Right lobe of liver (tissue), 6 donors: ENCODE measurements around the gene INSYN2B. TPM values are rescaled to one million over a fixed set of nuclear protein-coding genes. Genes with fewer than 3 reads are reported as not detected.

Source experiments
- ATAC-seq, 4 donors: fragments of 200-7000 bp; cut with Tn5 transposase; one replicate each; pipeline ENCODE4 v1.9.1; 2020; ENCODE audit warnings: mild to moderate bottlenecking in 4 of 4, moderate library complexity in 4 of 4
- DNase-seq, 3 donors: peaks; one replicate each; pipeline ENCODE4 v3.0.0-alpha.2; 2020
- H3K27ac ChIP-seq, 3 donors: fragments of 200-600 bp; one replicate each; pipeline ENCODE4 v1.8.0; 2022
- H3K27me3 ChIP-seq, 2 donors: fragments of 200-600 bp; one replicate each; pipeline ENCODE4 v1.8.0; 2022
- H3K36me3 ChIP-seq, 4 donors: fragments of 200-600 bp; sonication (generic) in 1 of 4; one replicate each; pipeline versions ENCODE4 v1.5.1 to v1.8.0; 2017 to 2022; ENCODE audit warnings: control low read depth in 1 of 4
- H3K4me1 ChIP-seq, 4 donors: fragments of 200-600 bp; sonication (generic) in 1 of 4; one replicate each; pipeline versions ENCODE4 v1.5.1 to v1.8.0; 2017 to 2022; ENCODE audit warnings: control low read depth in 1 of 4
- H3K4me3 ChIP-seq, 3 donors: fragments of 200-600 bp; one replicate each; pipeline ENCODE4 v1.8.0; 2022
- H3K9me3 ChIP-seq, 4 donors: fragments of 200-600 bp; sonication (generic) in 1 of 4; one replicate each; pipeline versions ENCODE4 v1.5.1 to v1.8.0; 2017 to 2022; ENCODE audit warnings: control low read depth in 1 of 4
- CTCF ChIP-seq, 4 donors: fragments of 200-600 bp in 3 of 4; fragments of 450-650 bp in 1 of 4; IDR thresholded peaks; one replicate each; pipeline versions ENCODE4 v1.5.1 to v1.8.0; 2016 to 2022; ENCODE audit warnings: antibody characterized with exemption in 4 of 4, mild to moderate bottlenecking in 2 of 4
- POLR2A ChIP-seq: fragments of 450-650 bp; IDR thresholded peaks from one replicate; pipeline ENCODE4 v1.6.1; 2017; ENCODE audit warnings: antibody characterized with exemption, mild to moderate bottlenecking
- WGBS: methylation state at CpG from one replicate; pipeline ENCODE4 v1.1.6; 2018; ENCODE audit warnings: low coverage, low lambda C conversion rate; ENCODE audit not compliant: insufficient coverage; ENCODE audit errors: missing lambda C conversion rate; 5-methylcytosine and 5-hydroxymethylcytosine counted together
- intact Hi-C, 2 donors: fragments of 100-400 bp; cut with DNase I; formaldehyde crosslinking; loops; one replicate each; pipeline versions ENCODE4 v1.11.2 to v1.14.1; 2022
- total RNA-seq, 6 experiments: library from RNA; depleted of rRNA in 2 of 6; stranded (reverse); fragments of >200 nt in 2 of 6; fragmentation: NEBNext Ultra II Directional in 3 of 6; extraction: Animal tissue kit (Norgen Biotek cat#: 25700) in 3 of 6; gene quantifications; one replicate each; pipeline versions ENCODE4 v1.1.0 to v1.2.4, GENCODE V29; 2016 to 2023
- donor health status: DM: no; HTN: yes; CAD: no.
- donor health status: DM: no; HTN: no; CAD: no.
- donor health status: DM: no; HTN: no; CAD: no.
- donor health status: DM: no; HTN: yes; CAD: no.
- donor health status: DM: no; HTN: yes; CAD: no.

INSYN2B gene
- total RNA-seq, 6 experiments from 2014 or later, result 0.09 to 0.13 TPM; not detected in 4

DNA sequence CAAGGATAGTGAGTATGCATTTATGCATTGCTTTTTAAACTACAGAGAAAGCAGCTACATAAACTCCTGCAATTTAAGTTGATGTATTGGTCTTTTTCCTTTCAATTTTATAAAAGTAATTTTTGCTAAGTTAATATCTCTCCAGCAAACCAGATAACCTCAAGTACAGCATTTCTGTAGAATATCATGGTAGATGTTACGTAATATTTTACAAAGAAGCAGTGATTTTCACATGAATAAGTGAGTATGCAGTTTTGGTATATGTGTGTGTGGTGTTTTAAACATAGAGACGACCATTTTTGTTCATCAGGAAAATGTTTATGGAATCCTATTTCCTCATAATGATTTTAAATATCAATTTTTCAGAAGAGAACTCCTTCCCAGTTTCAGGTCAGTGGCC, 118.9 kb downstream of the INSYN2B start:
- DNase-seq (no peak), ATAC-seq (no peak)
- WGBS, result 63% methylated on average over 2 of the region's 2 CpGs
- no peak overlapping the region for H3K4me3 ChIP-seq
- no peaks in the 10 kb centered on the region for H3K9me3 ChIP-seq
- no peak overlapping the region for H3K27ac ChIP-seq
- intact Hi-C loops, result no loop called here
- TF ChIP-seq POLR2A (no peak), CTCF (IDR thresholded peaks at IDR 0.05) (no peak)
- no peaks in the 10 kb centered on the region for H3K27me3 ChIP-seq
- no peaks in the 10 kb centered on the region for H3K4me1 ChIP-seq
- H3K36me3 ChIP-seq, result no peaks in the 10 kb centered on the region

- no peak for DNase-seq
- intact Hi-C loops, result no loop called here
Measured at GRCh38 chr5:169860585-169860984, 119.7 kb downstream of the INSYN2B start.

GRCh38 chr5:169856571-169856970, 123.7 kb downstream of the INSYN2B start:
- H3K27me3 ChIP-seq, result no peaks in the 10 kb centered on the region
- H3K27ac ChIP-seq, result no peak overlapping the region
- intact Hi-C loops, result no loop called here
- TF ChIP-seq CTCF (IDR thresholded peaks at IDR 0.05) (no peak), POLR2A (no peak)
- H3K4me3 ChIP-seq, result no peak overlapping the region
- H3K36me3 ChIP-seq, result no peaks in the 10 kb centered on the region
- H3K4me1 ChIP-seq, result no peaks in the 10 kb centered on the region
- no peaks in the 10 kb centered on the region for H3K9me3 ChIP-seq
- ATAC-seq (peak in 1 of 4 donors; percentile 22), DNase-seq (no peak)
- WGBS, result 41% methylated on average over 2 of the region's 2 CpGs

More at GRCh38 chr5:169860585-169860984, 119.7 kb downstream of the INSYN2B start:
- no peak for ATAC-seq
- Histone ChIP-seq H3K27ac (no peak overlapping the region), H3K4me1 (no peaks in the 10 kb centered on the region), H3K36me3 (no peaks in the 10 kb centered on the region), H3K4me3 (no peak overlapping the region), H3K9me3 (no peaks in the 10 kb centered on the region), H3K27me3 (no peaks in the 10 kb centered on the region)
- no peak for TF ChIP-seq CTCF (IDR thresholded peaks at IDR 0.05)
- TF ChIP-seq POLR2A, result no peak
- WGBS, result 28% methylated on average over 3 of the region's 3 CpGs

DNA sequence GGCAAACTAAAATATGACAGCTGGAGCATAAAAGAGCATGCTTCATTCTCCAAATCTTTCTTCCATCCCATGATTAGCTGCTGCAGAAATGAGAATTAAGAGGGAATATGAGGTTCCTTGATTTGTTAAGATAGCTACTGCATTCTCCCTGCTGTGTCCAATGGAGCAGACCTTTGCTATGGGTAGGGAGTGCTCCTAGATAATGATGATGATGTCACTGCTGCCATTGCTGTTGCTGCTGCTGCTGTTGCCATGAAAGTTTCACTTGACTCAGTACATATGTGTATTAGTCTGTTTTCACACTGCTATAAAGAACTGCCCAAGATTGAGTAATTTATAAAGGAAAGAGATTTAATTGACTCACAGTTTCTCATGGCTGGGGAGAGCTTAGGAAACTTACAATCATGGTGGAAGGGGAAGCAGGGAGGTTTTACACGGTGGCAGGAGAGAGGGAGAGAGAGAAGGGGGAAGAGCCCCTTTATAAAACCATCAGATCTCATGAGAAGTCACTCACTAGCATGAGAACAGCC, 128.9 kb downstream of the INSYN2B start:
- ATAC-seq (no peak), DNase-seq (no peak)
- WGBS, result 50% methylated on average over 1 of the region's 1 CpG
- no peaks in the 10 kb centered on the region for H3K9me3 ChIP-seq
- H3K4me3 ChIP-seq, result no peak overlapping the region
- intact Hi-C loops, result no loop called here
- H3K4me1 ChIP-seq, result no peaks in the 10 kb centered on the region
- H3K27me3 ChIP-seq, result no peaks in the 10 kb centered on the region
- H3K36me3 ChIP-seq, result no peaks in the 10 kb centered on the region
- TF ChIP-seq POLR2A (no peak), CTCF (IDR thresholded peaks at IDR 0.05) (no peak)
- no peak overlapping the region for H3K27ac ChIP-seq

- no peak overlapping the region for H3K4me3 ChIP-seq
- TF ChIP-seq POLR2A (no peak), CTCF (IDR thresholded peaks at IDR 0.05) (no peak)
- no peaks in the 10 kb centered on the region for H3K36me3 ChIP-seq
- ATAC-seq (no peak), DNase-seq (no peak)
- no peaks in the 10 kb centered on the region for H3K27me3 ChIP-seq
- H3K4me1 ChIP-seq, result no peaks in the 10 kb centered on the region
- no peaks in the 10 kb centered on the region for H3K9me3 ChIP-seq
- intact Hi-C loops, result no loop called here
- 92% methylated on average over 2 of the region's 2 CpGs for WGBS
- no peak overlapping the region for H3K27ac ChIP-seq
Measured at GRCh38 chr5:169850409-169850808, 129.9 kb downstream of the INSYN2B start.
